Transverse colon (tissue), 4 donors: Measurements from ENCODE around the gene DENND1A.

Source experiments
- POLR2A ChIP-seq: fragments of 450-650 bp; IDR thresholded peaks from one replicate; pipeline ENCODE4 v1.6.1; 2016; ENCODE audit warnings: antibody characterized with exemption, mild to moderate bottlenecking, moderate library complexity
- POLR2AphosphoS5 ChIP-seq, 3 donors: sonication (generic); formaldehyde crosslinking; IDR thresholded peaks; one replicate each; pipeline ENCODE4 v1.6.1; 2016; ENCODE audit warnings: antibody characterized with exemption in 3 of 3
- TF ChIP-seq, protein P1 (sequence below), 5 experiments: fragments of 200-600 bp in 3 of 5; fragments of 450-650 bp in 2 of 5; sonication (generic) in 3 of 5; IDR thresholded peaks; 1 replicate in 2 of 5; 2 replicates in 3 of 5; pipeline ENCODE4 v1.5.1; 2016 to 2017; ENCODE audit warnings: antibody characterized with exemption in 5 of 5, inconsistent platforms in 3 of 5, mild to moderate bottlenecking in 2 of 5, moderate library complexity in 1 of 5

DNA sequence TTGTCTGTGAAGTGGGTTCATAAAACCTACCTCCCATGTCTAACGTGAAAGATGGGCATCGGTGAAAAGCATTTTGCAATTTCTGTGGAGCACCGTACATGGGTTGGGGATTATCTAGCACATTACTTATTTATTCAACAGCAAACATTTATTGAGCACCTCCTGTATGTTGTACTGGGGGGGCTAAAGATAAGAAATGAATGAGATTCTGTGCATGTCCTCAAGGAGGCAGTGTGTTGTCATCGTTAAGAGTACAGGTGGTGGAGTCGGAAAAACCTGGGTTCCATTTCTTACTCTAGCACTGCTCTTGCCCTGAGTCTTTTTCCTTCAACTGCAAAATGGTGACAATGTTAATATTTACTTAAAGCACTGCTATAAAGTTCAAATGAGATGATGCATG is 30.4 kb upstream of the DENND1A start:
- TF ChIP-seq, protein P1, sequence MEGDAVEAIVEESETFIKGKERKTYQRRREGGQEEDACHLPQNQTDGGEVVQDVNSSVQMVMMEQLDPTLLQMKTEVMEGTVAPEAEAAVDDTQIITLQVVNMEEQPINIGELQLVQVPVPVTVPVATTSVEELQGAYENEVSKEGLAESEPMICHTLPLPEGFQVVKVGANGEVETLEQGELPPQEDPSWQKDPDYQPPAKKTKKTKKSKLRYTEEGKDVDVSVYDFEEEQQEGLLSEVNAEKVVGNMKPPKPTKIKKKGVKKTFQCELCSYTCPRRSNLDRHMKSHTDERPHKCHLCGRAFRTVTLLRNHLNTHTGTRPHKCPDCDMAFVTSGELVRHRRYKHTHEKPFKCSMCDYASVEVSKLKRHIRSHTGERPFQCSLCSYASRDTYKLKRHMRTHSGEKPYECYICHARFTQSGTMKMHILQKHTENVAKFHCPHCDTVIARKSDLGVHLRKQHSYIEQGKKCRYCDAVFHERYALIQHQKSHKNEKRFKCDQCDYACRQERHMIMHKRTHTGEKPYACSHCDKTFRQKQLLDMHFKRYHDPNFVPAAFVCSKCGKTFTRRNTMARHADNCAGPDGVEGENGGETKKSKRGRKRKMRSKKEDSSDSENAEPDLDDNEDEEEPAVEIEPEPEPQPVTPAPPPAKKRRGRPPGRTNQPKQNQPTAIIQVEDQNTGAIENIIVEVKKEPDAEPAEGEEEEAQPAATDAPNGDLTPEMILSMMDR (IDR thresholded peaks at IDR 0.05) = no peak
- TF ChIP-seq POLR2AphosphoS5 (IDR thresholded peaks at IDR 0.05) = no peak
- TF ChIP-seq POLR2A = no peak
